ENCODE results near the gene IFFO2. TPM values are rescaled to one million over a fixed set of nuclear protein-coding genes. Genes with fewer than 3 reads are reported as not detected.
"Not testable (repeated sequence)": the region's sequence is repeated elsewhere in the genome, so short reads cannot be mapped to it uniquely, and the experiment has no call there.

The IFFO2 gene
- total RNA-seq, 5 donors from 2014 or later (not counting 1 experiment from before 2014, with no cell fraction given) = 36.0 to 76.2 (median 37.7) TPM

- WGBS (ENCODE audit: insufficient coverage) = 89% methylated on average over 2 of the region's 6 CpGs
- Mint-ChIP-seq H3K4me3 (no peak overlapping the region), H3K4me1 (no peaks in the 10 kb centered on the region), H3K27ac (no peak overlapping the region), H3K27me3 (no peaks in the 10 kb centered on the region), H3K36me3 (no peaks in the 10 kb centered on the region), H3K9me3 (no peaks in the 10 kb centered on the region)
- H3K36me3 ChIP-seq (ENCODE audit: control insufficient read depth in 2 of 2, extremely low read depth in 1 of 2, insufficient read depth in 1 of 2, low read length in 1 of 2) = peaks cover 0 to 7% of the 10 kb centered on the region in 2 donors
- no peaks in the 10 kb centered on the region for H3K4me1 ChIP-seq (ENCODE audit: control insufficient read depth in 1 of 2, extremely low read depth in 1 of 2, insufficient read depth in 2 of 2, low read length in 2 of 2)
- no peak overlapping the region for H3K27ac ChIP-seq (ENCODE audit: low read length)
- ATAC-seq (replicated peaks in 1 of 4) (no peak), DNase-seq (no peak)
- ChIA-PET POLR2A (no interaction called here), CTCF (interaction anchor here in 1 of 2 donors (1.5 kb wide), 1 partner anchor 276 kb away, joined by 3 read pairs; no protein-coding TSS in a partner anchor)
- H3K27me3 ChIP-seq (replicated peaks in 1 of 2; ENCODE audit: control insufficient read depth in 2 of 2, extremely low read depth in 1 of 2, insufficient read depth in 2 of 2, low read length in 1 of 2) = peaks cover 0 to 6% of the 10 kb centered on the region in 2 experiments
- H3K4me3 ChIP-seq (ENCODE audit: control insufficient read depth in 1 of 2, extremely low read depth in 1 of 2, low read length in 1 of 2) = no peak overlapping the region
- H3K9me3 ChIP-seq = no peaks in the 10 kb centered on the region
Measured at GRCh38 chr1:18874036-18874435, 82.4 kb downstream of the IFFO2 start.

GRCh38 chr1:18872071-18872611 is 84.3 kb downstream of the IFFO2 start:
- no peak overlapping the region for H3K4me3 ChIP-seq (ENCODE audit: control insufficient read depth in 1 of 2, extremely low read depth in 1 of 2, low read length in 1 of 2)
- Mint-ChIP-seq H3K36me3 (no peaks in the 10 kb centered on the region), H3K9me3 (no peaks in the 10 kb centered on the region), H3K27me3 (peaks cover 0 to 2% of the 10 kb centered on the region in 2 donors), H3K4me1 (no peaks in the 10 kb centered on the region), H3K27ac (no peak overlapping the region), H3K4me3 (no peak overlapping the region)
- peaks cover 0 to 7% of the 10 kb centered on the region in 2 donors for H3K36me3 ChIP-seq (ENCODE audit: control insufficient read depth in 2 of 2, extremely low read depth in 1 of 2, insufficient read depth in 1 of 2, low read length in 1 of 2)
- H3K27ac ChIP-seq (ENCODE audit: low read length) = no peak overlapping the region
- peaks cover 0 to 13% of the 10 kb centered on the region in 2 experiments for H3K27me3 ChIP-seq (replicated peaks in 1 of 2; ENCODE audit: control insufficient read depth in 2 of 2, extremely low read depth in 1 of 2, insufficient read depth in 2 of 2, low read length in 1 of 2)
- no peak for DNase-seq
- ChIA-PET POLR2A (no interaction called here), CTCF (no interaction called here)
- H3K9me3 ChIP-seq = no peaks in the 10 kb centered on the region
- WGBS (ENCODE audit: insufficient coverage) = 86% methylated on average over 8 of the region's 8 CpGs
- no peak for ATAC-seq (replicated peaks in 1 of 4)
- H3K4me1 ChIP-seq (ENCODE audit: control insufficient read depth in 1 of 2, extremely low read depth in 1 of 2, insufficient read depth in 2 of 2, low read length in 2 of 2) = no peaks in the 10 kb centered on the region

DNA sequence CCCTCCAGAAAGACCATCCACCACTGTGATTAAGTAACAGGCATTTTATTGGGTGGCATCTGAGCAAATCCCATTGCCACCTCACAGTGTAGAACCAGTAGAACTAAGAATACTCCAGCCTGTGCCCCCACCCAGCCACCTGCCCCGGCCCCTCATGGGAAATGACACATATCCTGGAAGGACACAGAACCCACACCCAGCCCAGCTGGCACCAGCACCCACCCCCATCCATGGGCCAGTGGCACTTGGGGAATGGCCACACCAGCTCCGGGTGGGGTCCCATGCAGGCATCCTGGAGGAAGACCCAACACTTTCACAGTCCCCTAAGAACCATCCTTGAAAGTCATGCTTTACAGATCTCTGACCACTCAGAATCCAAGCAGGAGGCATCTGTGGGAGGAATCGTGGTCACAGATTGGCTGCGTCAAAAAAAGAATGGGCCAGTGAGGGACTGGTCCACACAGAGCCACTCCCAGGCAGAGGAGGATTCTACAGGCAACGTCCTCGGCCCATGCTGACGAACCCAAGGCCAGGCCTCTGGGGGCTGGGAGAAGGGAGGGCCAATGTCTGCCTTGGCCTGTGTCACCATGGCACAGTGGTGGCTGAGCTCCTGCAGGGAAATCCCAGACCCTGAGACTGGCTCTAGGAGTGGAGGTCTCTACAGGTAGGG is 84.9 kb downstream of the IFFO2 start:
- WGBS (ENCODE audit: insufficient coverage) = 94% methylated on average over 7 of the region's 7 CpGs
- no peaks in the 10 kb centered on the region for H3K9me3 Mint-ChIP-seq
- Histone ChIP-seq H3K4me1 (ENCODE audit: control insufficient read depth in 1 of 2, extremely low read depth in 1 of 2, insufficient read depth in 2 of 2, low read length in 2 of 2) (no peaks in the 10 kb centered on the region), H3K9me3 (no peaks in the 10 kb centered on the region), H3K27ac (ENCODE audit: low read length) (no peak overlapping the region), H3K27me3 (replicated peaks in 1 of 2; ENCODE audit: control insufficient read depth in 2 of 2, extremely low read depth in 1 of 2, insufficient read depth in 2 of 2, low read length in 1 of 2) (peaks cover 0 to 13% of the 10 kb centered on the region in 2 experiments), H3K36me3 (ENCODE audit: control insufficient read depth in 2 of 2, extremely low read depth in 1 of 2, insufficient read depth in 1 of 2, low read length in 1 of 2) (peaks cover 0 to 7% of the 10 kb centered on the region in 2 donors), H3K4me3 (ENCODE audit: control insufficient read depth in 1 of 2, extremely low read depth in 1 of 2, low read length in 1 of 2) (no peak overlapping the region)
- no peak overlapping the region for H3K27ac Mint-ChIP-seq
- CTCF ChIA-PET = no interaction called here
- H3K4me3 Mint-ChIP-seq = no peak overlapping the region
- no peaks in the 10 kb centered on the region for H3K36me3 Mint-ChIP-seq
- no peak for ATAC-seq (replicated peaks in 1 of 4)
- POLR2A ChIA-PET = no interaction called here
- H3K27me3 Mint-ChIP-seq = peaks cover 5 to 7% of the 10 kb centered on the region in 2 donors
- no peaks in the 10 kb centered on the region for H3K4me1 Mint-ChIP-seq
- no peak for DNase-seq

GRCh38 chr1:18870957-18871356 is 85.5 kb downstream of the IFFO2 start:
- CTCF ChIA-PET = no interaction called here

DNA sequence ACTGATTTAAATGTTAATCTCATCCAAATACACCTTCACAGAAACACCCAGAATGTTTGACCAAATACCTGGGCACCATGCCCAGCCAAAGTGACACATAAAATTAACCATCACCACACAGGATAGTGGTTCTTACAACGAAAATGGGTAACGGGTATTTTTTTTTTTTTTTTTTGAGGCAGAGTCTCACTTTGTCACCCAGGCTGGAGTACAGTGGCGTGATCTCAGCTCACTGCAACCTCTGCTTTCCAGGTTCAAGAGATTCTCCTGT is 85.9 kb downstream of the IFFO2 start:
- H3K9me3 ChIP-seq; H3K4me3 ChIP-seq (ENCODE audit: control insufficient read depth in 1 of 2, extremely low read depth in 1 of 2, low read length in 1 of 2); ATAC-seq (replicated peaks in 1 of 4); H3K36me3 ChIP-seq (ENCODE audit: control insufficient read depth in 2 of 2, extremely low read depth in 1 of 2, insufficient read depth in 1 of 2, low read length in 1 of 2); H3K27ac ChIP-seq (ENCODE audit: low read length); H3K9me3 Mint-ChIP-seq; POLR2A ChIA-PET; H3K4me1 ChIP-seq (ENCODE audit: control insufficient read depth in 1 of 2, extremely low read depth in 1 of 2, insufficient read depth in 2 of 2, low read length in 2 of 2); H3K27ac Mint-ChIP-seq; DNase-seq; H3K36me3 Mint-ChIP-seq; H3K4me1 Mint-ChIP-seq; CTCF ChIA-PET; H3K4me3 Mint-ChIP-seq: not testable (repeated sequence)
- H3K27me3 ChIP-seq (replicated peaks in 1 of 2; ENCODE audit: control insufficient read depth in 2 of 2, extremely low read depth in 1 of 2, insufficient read depth in 2 of 2, low read length in 1 of 2) = peaks cover 0 to 19% of the 10 kb centered on the region in 2 experiments
- H3K27me3 Mint-ChIP-seq = peaks cover 7 to 13% of the 10 kb centered on the region in 2 donors
- no CpG with 5 or more reads among the region's 3 CpGs for WGBS (ENCODE audit: insufficient coverage)

More at GRCh38 chr1:18870957-18871356, 85.5 kb downstream of the IFFO2 start:
- Mint-ChIP-seq H3K4me1 (no peaks in the 10 kb centered on the region), H3K9me3 (no peaks in the 10 kb centered on the region), H3K36me3 (no peaks in the 10 kb centered on the region), H3K4me3 (no peak overlapping the region), H3K27ac (no peak overlapping the region), H3K27me3 (peaks cover 7 to 8% of the 10 kb centered on the region in 2 donors)
- DNase-seq (no peak), ATAC-seq (replicated peaks in 1 of 4) (no peak)
- peaks cover 0 to 7% of the 10 kb centered on the region in 2 donors for H3K36me3 ChIP-seq (ENCODE audit: control insufficient read depth in 2 of 2, extremely low read depth in 1 of 2, insufficient read depth in 1 of 2, low read length in 1 of 2)
- H3K9me3 ChIP-seq = no peaks in the 10 kb centered on the region
- no peak overlapping the region for H3K4me3 ChIP-seq (ENCODE audit: control insufficient read depth in 1 of 2, extremely low read depth in 1 of 2, low read length in 1 of 2)
- H3K27me3 ChIP-seq (replicated peaks in 1 of 2; ENCODE audit: control insufficient read depth in 2 of 2, extremely low read depth in 1 of 2, insufficient read depth in 2 of 2, low read length in 1 of 2) = peaks cover 0 to 14% of the 10 kb centered on the region in 2 experiments
- H3K4me1 ChIP-seq (ENCODE audit: control insufficient read depth in 1 of 2, extremely low read depth in 1 of 2, insufficient read depth in 2 of 2, low read length in 2 of 2) = no peaks in the 10 kb centered on the region
- no peak overlapping the region for H3K27ac ChIP-seq (ENCODE audit: low read length)
- no CpG with 5 or more reads among the region's 10 CpGs for WGBS (ENCODE audit: insufficient coverage)
- POLR2A ChIA-PET = no interaction called here

DNA sequence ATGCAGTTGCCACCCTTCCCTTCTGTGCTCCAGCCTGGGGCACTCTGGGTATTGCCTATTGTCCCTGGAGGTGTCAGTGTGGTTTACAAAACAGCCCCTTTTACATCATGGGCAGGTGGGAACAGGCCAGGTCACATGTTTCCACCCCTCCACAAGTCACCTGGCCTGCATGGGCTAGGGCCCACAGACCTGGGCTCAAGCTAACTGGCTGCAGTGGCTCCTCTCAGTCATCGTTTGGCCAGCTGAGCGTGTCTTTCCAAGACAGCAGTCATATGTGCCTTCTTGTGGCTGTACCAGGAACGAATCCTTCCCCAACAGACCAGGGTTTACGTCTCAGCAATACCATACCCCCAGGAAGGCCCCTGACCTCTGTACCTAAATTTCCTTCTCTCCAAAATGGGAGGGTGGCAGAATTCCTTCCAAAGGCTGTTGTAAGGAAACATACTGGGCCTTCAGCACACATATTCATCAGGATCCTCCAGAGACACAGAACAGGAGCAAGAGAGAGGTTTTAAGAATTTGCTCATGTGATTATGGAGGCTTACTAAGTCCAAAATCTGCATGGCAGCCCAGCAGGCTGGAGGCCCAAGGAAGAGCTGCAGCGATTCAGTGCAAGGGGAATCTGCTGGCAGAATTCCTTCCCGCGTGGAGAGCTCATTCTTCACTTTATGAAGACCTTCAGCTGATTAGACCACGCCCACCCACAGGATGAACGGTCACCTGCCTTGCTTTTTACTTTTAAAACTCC is 86.5 kb downstream of the IFFO2 start:
- Mint-ChIP-seq H3K9me3 (no peaks in the 10 kb centered on the region), H3K4me1 (no peaks in the 10 kb centered on the region), H3K27ac (no peak overlapping the region), H3K27me3 (peaks cover 7 to 14% of the 10 kb centered on the region in 2 donors), H3K36me3 (no peaks in the 10 kb centered on the region), H3K4me3 (no peak overlapping the region)
- ChIA-PET POLR2A (interaction anchor here in 1 of 2 donors (0.6 kb wide), 1 partner anchor 343 kb away, joined by 3 read pairs; no protein-coding TSS in a partner anchor), CTCF (no interaction called here)
- no peak overlapping the region for H3K4me3 ChIP-seq (ENCODE audit: control insufficient read depth in 1 of 2, extremely low read depth in 1 of 2, low read length in 1 of 2)
- no peak overlapping the region for H3K27ac ChIP-seq (ENCODE audit: low read length)
- DNase-seq (no peak), ATAC-seq (replicated peaks in 1 of 4) (no peak)
- WGBS (ENCODE audit: insufficient coverage) = 84% methylated on average over 8 of the region's 9 CpGs
- peaks cover 0 to 7% of the 10 kb centered on the region in 2 donors for H3K36me3 ChIP-seq (ENCODE audit: control insufficient read depth in 2 of 2, extremely low read depth in 1 of 2, insufficient read depth in 1 of 2, low read length in 1 of 2)
- H3K27me3 ChIP-seq (replicated peaks in 1 of 2; ENCODE audit: control insufficient read depth in 2 of 2, extremely low read depth in 1 of 2, insufficient read depth in 2 of 2, low read length in 1 of 2) = peaks cover 0 to 23% of the 10 kb centered on the region in 2 experiments
- no peaks in the 10 kb centered on the region for H3K4me1 ChIP-seq (ENCODE audit: control insufficient read depth in 1 of 2, extremely low read depth in 1 of 2, insufficient read depth in 2 of 2, low read length in 2 of 2)
- no peaks in the 10 kb centered on the region for H3K9me3 ChIP-seq
